ACHN (cell line): Measurements from ENCODE around the gene PRR29.

ENCODE experiments used
- DNase-seq: peaks from one replicate; pipeline ENCODE4 v3.0.0-alpha.2; 2015
- in situ Hi-C: cut with HindIII; loops from 2 replicates; pipeline ENCODE4 v1.10.0; 2017; ENCODE audit warnings: low sequenced_read_pairs, low pct_ligation_motif_present, low pct_unique_long_range_greater_than_20kb

Gene PRR29

DNA sequence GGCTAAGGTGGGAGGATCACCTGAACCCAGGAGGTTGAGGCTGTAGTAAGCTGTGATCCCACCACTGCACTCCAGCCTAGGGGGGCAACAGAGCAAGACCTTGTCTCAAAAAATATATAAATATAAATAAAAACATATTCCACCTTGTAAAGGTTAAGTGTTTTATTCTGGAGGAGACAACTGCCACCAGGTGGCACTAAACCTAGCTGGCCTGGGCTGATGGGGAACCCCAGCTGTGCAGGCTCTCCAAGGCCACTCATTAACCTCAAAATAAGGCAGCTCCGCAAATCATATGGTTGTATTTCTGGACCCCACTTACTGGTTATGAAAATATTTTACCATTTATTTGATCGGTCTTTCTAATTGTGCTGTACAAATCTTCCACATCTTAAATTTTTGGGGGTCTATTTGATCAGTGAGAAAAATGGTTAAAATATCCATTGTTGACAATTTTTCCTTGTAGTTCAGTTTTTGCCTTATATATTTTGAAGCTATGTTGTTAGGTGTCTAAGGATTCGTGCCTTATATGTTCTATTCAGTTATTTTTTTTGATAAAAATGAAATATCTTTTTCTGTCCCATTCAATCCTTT lies 30.8 kb downstream of the PRR29 start:
- peak; percentile 73 for DNase-seq
- in situ Hi-C loops = loop anchor here (25.0 kb wide), 1 partner anchor 233 kb away; the partner anchor contains the start of gene TEX2

DNA sequence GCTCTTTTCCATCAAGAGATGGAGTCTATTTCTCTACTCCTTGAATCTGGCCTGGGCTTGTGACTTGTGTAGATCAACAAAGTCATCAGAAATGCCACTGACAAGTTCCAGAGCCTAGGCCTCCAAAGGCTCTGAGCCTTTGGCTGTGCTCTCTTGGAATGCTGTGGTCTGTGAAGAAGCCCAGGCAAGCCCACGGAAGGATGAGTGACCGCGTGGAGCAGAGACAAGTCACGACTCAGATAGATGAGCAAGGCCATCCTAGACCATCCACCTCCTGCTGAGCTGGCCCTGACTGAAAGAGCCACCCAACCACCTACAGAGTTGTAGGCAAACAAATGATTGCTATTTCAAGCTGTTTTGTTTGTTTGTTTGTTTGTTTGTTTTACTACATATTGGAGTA lies 33.9 kb downstream of the PRR29 start:
- in situ Hi-C loops = loop anchor here (25.0 kb wide), 1 partner anchor 230 kb away; the partner anchor contains the start of gene TEX2
- DNase-seq = peak; percentile 26

DNA sequence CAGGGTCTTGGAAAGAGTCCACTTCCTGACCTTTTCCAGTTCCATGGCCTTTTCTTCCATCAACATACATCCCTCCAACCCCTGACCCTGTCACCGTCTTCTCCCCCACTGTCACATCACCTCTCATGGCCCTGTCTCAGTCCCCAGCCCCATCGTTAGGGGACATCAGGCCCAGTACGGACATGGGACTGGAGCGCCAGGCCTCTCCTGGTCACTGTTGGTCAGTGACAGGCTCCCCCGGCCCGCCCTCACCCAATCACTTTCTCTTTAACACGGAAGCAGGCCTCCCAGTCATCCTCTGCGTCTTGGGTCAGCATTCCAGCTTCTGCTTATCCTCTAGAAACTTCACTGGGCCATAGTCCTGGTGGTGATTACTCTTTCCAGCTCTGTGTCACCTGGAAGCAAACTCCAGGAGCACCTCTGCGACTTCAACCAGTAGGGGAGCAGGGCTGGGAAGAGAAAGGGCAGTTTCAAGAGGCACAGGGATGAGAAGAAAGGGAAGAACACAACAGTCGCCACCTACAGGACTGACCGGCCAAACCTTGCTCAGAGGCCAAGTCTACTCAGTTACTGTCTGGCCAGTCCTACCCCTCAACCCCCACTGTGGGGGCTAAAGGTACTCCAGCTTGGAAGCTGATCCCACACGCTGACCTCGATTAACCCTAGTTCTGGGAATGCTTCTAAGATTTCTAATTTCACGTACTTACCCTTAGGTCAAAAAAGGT lies 38.2 kb downstream of the PRR29 start:
- in situ Hi-C loops = loop anchor here (25.0 kb wide), 1 partner anchor 226 kb away; the partner anchor contains the start of gene TEX2
- DNase-seq = peak; percentile 26

DNA sequence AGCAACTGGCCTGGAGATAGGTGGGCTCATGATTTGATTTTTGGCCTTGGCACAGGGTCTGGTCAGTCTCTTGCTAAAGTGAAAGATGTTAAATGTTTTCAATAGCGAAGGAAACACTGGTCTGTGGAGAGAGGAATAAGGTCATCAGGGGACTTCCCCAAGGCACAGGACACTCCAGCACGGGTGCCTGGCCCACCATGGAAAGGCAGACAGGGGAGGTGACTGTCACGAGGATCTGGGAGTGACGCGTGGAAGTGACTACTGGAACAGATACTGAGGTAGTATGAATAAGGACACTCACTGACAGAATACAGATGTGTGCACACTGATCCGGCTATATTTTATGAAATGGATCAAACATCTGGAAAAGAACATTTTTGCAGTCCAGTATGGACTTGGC lies 39.0 kb downstream of the PRR29 start:
- in situ Hi-C loops = loop anchor here (25.0 kb wide), 1 partner anchor 225 kb away; the partner anchor contains the start of gene TEX2
- DNase-seq = no peak

DNA sequence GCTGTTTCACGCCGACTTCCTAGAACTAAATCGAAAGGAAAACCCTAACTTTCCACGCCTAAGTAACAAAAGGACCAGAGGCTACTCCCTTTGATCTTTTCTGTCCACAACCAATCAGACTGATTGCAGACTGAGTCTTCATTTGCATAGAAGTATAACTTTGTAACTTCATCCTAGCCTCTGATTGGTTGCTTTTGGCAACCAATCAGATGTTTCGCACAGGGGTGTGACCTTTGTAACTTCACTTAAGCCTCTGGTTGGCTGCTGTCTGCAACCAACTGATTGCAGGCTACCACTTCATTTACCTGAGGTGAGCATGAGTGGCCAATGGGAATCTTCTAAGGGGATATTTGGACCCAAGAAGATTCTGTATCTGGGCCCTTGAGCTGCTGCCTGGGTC lies 39.7 kb downstream of the PRR29 start:
- in situ Hi-C loops = loop anchor here (25.0 kb wide), 1 partner anchor 224 kb away; the partner anchor contains the start of gene TEX2
- no peak for DNase-seq

DNA sequence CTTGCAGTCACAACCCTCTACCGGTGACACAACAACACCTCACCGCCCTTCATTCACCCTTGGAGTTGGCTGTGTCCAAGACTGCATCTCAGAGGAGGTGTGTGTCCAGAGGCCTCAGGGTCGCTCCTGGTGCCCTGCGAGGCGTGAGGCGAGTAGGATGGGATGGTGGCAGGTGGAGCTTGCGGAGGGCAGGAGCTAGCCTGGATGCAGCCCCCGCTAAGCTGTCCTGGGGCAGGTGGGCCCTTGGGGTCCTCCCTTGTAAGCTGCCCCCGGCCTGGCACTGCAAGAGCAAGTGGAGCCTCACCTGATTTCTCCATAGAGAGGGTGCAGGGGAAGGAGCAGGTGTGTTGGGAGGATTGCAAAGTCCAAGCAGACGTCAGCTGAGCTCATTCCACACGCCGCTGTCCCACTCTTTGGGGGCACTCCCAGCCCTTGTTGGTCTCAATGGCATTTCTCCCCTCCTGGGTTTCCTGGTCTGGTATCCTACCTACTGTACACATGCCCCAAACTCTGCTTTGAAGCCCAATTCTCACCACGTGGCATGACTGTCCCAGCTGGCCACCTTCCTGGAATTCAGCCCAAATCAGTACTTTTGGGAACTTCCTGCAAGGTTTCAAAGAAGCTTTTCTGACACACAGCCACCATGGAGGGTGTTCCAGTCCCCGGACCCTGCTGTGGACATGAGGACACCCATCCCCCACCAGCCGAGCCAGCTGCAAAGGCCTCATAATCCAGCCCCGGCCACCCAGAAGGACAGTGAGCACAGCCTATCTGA lies 40.4 kb downstream of the PRR29 start:
- in situ Hi-C loops = loop anchor here (25.0 kb wide), 1 partner anchor 224 kb away; the partner anchor contains the start of gene TEX2
- DNase-seq = no peak

DNA sequence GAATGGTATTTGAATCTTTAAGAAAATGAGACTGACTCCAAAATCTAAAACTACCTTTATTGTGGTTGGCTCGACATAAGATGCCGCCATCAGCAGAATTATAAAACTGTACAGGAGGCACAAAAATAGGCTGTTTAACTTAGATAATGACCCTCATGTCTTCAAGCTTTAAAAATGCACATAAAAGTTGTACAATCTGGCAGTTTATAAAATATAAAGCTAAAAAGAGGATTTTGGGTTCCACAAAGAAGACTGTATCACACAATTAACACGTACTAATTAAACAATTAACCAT lies 40.9 kb downstream of the PRR29 start:
- in situ Hi-C loops = loop anchor here (25.0 kb wide), 1 partner anchor 223 kb away; the partner anchor contains the start of gene TEX2

DNA sequence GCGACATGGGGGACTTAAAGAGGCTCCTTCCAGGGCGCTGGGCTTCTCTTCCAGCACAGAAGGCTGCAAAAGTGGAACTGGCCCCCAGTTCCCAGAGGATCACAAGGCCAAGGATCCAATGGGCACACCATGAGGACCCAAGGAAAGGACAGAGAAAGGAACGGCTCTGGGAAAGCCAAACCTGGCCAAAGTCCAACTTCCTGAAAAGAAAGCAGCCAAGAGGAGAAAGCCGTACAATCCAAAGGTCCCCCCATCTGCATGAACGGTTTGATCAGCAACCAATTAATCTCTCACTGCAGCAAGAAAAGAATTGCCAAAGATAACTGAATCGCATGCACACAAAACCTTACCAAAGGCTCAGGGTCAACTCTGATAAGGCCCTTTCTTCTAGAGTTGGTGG lies 42.1 kb downstream of the PRR29 start:
- in situ Hi-C loops = loop anchor here (25.0 kb wide), 1 partner anchor 222 kb away; the partner anchor contains the start of gene TEX2
- no peak for DNase-seq

More for the DNA sequence above, 40.9 kb downstream of the PRR29 start:
- DNase-seq = no peak

DNA sequence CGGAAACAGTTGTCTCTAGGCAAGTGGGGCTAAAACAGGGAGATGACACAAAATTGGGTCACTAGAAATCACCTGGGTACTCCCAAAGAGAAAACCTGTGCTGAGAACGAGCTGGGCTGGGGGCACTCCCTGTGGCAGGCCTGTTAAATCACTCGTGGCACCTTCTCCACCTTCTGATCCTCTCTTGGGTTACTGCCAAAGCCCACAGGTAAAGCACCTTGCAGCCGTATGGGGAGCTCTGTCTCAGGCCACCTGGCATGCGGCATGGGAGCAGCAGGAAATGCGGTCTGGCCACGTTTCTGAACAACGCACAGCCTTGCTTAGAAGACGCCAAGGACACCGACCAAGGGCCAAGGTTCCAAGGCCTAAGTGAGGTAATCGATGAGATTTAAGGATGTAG lies 43.8 kb downstream of the PRR29 start:
- no peak for DNase-seq
- in situ Hi-C loops = loop anchor here (25.0 kb wide), 1 partner anchor 220 kb away; the partner anchor contains the start of gene TEX2

DNA sequence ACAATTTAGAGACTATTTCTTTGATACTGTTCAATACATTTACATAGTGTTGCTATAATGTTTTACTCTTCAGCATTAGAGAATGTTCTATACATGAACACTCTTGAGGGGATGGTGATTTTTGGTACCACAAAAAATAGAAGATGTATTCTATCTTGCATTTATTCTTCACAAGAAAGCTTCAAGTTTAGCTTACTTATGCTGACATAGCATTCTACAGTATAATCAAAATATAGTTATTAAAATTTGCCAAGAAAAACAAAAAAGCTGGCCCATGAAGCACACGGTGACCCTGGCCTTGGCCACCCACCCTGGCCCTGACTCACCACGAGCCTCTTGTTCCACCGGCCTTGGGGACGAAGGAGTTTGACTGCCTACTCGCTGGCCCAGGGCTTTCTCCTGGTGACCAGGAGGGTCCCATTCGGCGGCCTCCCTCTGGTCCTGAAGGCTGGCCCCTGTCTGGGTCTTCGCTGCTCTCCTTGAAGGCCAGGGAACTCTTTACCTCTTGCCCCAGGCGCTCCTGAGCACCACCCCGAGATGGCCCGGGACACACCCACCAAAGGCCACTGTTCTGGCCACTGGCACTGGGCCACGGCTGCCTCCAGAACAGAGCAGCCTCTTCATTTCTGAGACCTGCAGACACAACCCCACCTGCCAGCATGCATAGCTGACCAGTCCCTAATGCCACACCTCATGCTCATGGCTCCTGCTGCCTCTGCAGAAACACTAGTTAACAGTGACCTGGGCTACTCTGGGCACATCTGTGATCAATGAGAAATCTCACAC lies 44.7 kb downstream of the PRR29 start:
- in situ Hi-C loops = loop anchor here (25.0 kb wide), 1 partner anchor 219 kb away; the partner anchor contains the start of gene TEX2
- DNase-seq = no peak

DNA sequence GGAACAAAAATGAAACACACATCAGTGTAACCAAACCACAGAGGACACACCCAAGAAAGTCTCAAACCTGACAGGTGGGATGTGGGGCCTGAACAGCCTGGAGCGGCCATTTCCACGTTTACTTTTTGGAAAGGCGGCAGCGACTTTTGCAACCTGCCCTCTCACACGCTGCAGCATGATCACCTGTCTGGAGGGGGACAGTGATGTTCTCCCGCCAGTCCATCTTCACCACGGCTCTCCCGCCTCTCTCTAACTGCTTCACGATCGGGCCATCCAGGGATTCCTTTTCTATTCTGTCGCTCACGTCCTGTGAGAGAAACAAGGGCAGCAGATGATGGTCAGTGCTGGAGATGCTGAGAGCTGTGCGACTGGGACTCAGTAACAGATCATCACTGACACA lies 47.0 kb downstream of the PRR29 start:
- no peak for DNase-seq
- in situ Hi-C loops = loop anchor here (25.0 kb wide), 1 partner anchor 217 kb away; the partner anchor contains the start of gene TEX2

DNA sequence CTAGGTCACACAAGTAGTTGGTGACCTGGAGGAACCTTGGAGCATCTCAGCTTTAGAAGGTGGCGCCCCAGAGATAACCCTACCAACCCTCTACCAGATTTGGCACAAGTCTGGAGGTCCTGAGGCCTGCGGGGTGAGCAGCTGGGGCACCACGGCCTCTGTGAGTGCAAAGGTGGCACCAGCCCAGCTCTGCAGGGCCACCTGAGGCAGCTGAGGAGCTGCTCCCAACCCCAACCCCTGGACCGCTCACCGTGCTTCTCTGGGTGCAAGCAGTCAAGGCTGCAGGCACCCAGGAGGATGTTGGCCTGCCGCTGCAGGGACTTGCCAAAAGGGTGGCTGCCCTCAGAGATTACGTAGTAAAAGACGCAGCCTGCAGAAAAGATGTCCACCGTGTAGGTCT lies 50.7 kb downstream of the PRR29 start:
- in situ Hi-C loops = loop anchor here (25.0 kb wide), 1 partner anchor 213 kb away; the partner anchor contains the start of gene TEX2
- DNase-seq = no peak

DNA sequence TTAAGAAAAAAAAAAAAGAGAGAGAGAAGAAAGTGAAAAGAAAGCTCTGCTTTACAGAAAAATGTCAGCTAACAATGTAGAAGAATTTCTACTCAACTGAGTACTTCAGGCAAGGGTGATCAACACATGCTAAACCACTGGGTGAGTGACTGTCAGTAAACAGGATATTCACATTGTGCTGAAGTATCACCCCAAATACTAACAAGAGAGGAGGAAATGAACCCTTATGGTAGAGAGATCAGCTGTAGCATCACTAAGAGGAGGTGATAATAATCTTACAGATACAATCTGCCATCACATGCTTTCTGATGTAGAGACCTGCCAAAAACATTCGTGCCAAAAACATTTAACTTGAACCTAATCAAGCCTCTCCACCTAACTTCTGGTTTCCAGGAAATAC lies 53.0 kb downstream of the PRR29 start:
- in situ Hi-C loops = no loop called here
- DNase-seq = no peak

DNA sequence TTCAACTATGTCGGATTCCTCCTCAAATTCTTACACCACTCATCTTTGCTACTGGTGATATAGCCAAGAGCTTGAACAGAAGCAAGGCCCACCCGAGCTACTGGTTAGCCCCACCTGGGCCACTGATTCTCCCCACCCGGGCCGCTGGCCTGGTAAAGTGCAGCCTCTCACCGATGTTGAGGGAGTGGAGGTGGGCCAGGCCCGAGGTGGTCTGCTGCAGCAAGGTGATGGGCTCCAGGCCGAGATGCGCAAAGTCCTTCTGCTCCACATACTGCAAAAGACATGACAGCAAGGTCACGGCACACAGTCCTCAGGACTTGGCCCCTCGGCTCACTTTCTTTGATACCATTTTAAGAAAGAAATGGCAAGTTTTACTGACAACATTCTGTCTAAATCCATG lies 55.0 kb downstream of the PRR29 start:
- no peak for DNase-seq
- in situ Hi-C loops = no loop called here
